ENCODE measurements around the gene CLDN14.

CLDN14 gene

DNA sequence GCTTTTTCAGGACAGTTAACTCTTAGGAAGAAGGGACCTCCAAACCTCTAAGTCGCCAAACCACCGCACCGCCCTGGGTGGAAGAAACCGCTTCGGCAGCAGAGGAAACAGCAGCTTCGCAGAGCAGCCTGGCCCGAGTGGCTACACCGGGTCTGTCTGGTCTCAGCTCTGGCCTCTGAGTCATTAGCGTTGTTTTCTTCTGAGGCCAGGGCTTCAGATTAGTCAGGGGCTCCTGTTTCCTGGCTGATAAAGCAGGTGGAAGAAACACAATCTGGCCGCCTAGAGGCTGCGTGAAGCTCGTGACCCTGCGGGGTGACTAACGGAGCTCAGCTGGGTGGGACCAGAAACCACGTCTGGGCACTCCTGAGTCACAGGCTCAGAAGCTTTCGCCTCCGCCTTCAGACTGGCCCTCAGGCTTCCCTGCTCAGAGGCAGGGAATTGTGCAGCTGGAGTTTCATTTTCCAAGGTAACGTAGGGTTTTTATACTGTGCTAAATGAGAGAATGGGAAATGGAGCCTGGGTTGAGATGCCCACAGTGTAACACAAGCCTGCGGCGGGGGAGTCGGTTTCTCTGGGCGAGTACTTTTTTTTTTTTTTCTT is 49.9 kb downstream of the CLDN14 start:
- DNase-seq: peak; percentile 79 to 83

DNA sequence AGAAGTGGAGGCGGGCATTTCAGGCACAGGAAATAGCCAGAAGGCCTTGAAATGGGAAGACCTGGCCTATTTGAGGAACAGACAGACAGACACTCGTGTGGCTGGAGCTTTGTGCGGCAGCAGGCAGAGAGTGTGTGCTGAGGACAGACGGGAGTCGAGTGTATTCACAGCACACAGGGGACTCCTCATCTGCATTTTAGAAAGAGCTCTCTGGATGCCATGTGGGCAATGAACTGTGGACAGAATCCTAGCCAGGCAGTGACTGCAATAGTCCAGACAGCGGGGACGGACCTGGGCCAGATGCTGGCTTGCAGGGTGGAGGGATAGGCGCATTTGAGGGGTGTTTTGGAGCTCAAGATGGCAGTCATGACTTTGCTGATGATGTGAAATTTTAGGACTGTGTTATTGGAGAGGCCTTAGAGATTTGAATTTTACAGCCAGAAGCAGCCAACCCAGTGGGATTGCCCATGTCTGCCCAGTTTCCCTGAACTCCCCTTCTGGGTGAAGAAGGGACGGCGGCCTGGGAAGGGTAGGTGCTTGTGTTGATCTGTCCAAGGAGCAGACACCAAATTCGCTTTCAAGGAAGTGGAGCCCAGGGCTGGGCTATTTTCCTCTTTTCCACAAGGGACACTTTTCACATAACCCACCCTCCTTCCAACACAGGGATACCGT is 51.0 kb downstream of the CLDN14 start:
- peak in 1 of 2 experiments; percentile 3 for DNase-seq

DNA sequence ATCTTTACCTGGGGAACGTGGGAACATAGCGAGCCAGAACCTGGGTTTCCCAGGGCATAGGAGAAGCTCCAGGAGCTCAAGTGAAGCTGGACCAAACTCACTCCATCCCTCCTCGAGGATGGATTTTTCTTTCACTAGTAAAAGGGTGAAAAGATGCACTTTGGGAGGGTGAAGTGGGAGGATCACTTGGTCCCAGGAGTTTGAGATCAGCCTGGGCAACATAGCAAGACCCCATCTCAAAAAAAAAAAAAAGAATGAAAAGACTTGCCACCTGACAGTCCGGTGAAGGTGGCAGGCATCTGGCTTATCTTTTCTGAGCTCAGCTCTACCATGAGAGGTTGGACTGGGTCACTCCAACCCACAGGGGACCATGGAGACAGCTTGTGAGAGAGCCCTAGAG is 52.4 kb downstream of the CLDN14 start:
- no peak for DNase-seq

DNA sequence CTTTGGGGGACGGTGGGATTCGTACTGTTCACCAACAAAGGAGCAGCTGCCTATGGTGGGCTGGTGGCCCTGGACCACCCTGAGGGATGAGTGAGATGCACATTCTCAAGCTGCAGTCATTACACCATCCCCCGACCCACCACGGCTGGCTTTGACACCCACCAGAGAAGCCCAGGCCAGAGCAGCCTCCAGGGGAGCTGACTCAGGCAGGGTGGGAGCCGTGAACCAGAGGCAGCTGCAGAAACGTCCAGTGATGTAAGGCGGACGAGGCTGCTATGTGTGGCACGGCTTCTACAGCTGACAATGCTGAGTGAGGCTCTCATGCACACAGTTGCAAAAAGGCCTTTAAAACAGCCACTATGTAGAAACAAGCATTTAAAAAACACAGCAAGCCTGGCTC is 54.6 kb downstream of the CLDN14 start:
- DNase-seq: no peak

DNA sequence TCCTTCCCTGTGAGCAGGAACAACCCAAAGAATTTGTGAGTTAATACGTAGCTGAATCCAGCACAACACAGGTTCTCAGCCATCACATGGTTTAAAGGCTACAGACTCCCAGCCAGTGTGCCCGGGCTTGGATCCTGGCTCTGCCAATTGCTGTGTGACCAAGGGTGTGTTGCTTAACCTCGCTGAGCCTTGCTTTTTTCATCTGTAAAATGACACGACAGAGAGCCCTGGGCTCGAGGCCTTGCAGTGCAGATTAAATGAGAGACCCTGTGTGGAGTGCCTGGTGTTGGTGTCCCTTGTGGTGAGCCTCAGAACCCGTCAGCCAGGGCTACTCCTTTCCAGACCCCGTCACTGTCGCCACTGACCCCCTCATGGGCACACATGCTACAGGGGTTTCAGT is 55.3 kb downstream of the CLDN14 start:
- DNase-seq: no peak

DNA sequence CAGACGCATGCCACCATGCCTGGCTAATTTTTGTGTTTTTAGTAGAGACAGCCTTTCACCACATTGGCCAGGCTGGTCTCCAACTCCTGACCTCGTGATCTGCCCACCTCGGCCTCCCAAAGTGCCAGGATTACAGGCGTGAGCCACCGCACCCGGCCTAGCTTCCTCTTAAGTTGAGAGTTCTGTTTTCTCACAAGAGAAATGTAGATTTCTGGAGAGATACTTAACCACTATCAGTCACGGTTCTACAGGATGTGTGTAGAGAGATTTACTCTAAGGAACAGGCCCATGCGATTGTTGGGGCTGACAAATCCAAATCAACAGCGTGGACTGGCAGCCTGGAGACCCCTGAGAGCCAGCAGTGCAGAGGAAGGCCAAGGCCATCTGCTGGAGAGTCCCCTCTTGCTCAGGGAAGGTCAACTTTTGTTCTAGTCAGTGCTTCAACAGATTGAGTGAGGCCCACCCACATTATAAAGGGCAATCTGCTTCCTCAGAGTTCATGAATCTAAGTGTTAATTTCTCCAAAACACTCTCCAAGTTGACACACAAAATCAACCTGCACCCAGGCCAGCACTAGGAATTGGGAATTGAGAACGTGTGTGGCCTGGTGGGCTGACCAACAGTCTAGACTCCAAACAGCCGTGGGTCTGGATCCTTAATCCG is 56.0 kb downstream of the CLDN14 start:
- no peak for DNase-seq

DNA sequence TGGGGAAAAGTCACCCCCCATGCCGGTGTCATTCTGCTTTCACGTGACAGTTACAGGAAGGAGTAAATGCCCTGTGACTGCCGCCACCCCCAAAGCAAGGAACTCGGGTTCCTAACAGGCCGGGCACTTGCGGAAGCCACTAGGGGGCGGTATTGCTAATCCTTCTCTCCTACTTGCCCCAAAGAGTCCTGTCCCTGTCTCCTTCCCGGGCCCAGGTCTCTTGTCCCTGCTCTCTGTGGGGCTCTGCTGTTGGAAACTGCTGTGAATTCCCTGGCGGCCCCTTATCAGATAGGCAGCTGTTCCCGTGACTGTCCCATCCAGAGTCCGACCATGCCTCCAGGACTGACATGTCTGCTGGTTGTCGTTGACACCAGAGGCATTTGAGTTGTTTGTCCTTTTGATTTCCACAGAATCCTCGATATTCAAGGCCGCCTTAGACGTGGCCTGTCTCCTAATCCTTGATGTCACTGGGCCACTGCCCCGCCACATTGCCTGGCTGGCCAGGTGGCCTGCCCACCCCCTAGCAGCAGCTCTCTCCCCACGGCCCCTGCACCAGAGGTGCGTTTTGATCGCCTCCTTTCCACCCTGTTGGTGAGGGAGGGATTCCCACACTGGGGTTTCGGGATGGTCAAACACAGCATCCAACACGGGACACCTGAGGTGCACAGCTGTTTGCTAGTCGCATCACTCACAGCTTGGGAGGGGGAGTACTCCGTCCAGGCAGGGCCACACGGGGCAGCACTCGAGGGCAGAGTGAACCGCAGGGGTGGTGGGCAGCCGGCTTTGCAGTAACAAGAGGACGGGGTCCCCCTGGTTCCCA is 57.4 kb downstream of the CLDN14 start:
- DNase-seq: peak; percentile 68 to 79

DNA sequence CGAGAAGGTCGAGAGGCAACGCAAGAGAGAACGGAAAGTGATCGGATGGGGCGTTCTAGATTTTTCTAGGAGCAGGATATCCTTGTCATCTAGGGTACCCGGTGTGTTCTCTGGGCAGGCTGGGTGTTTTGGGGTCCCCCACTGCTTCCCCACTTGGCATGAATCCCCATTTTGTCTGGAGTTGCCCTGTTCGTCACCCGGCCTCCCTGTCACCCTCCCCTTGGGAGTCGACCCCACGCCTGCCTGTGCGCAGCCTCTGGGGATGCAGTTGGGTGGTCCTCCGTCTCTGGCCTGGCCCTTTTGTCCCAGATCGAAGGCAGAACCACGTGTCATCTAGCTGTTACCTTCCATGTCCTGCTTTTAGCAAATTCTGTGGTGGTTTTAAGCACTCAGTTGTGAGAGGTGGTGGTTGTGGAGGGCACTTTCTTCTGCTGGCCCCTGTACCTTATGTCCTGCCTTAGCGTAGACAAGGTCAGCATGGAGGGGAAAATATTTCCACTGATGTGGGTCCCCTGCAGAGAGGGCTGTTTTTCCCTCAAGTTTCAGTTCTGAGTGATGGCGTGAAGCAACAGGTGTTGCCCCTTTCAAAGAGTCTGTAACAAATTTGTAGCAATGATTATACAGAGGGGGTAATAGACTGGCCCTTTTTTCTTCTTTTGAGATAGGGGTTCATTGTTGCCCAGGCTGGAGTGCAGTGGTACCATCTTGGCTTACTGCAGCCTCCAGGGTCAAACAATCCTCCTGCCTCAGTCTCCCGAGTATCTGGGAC is 59.2 kb downstream of the CLDN14 start:
- no peak for DNase-seq

DNA sequence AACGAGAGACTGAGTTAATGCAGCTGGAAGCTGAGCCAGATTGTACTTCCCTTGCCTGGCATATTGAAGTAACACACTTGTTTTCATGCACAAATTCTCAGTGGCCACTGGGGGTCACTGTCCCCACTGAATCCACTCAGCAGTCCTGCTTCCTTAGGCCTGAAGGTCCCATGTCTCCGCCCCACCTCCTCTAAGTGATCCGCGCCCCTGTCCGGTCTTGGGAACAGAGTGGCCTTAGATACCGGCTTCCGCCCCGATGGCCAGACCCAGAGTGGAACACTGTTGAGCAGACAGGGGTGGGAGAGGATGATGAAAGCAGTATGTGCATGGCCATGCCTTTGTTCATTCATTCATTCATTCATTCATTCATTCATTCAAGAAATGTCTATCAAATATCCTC is 59.9 kb downstream of the CLDN14 start:
- DNase-seq: peak; percentile 80 to 86

DNA sequence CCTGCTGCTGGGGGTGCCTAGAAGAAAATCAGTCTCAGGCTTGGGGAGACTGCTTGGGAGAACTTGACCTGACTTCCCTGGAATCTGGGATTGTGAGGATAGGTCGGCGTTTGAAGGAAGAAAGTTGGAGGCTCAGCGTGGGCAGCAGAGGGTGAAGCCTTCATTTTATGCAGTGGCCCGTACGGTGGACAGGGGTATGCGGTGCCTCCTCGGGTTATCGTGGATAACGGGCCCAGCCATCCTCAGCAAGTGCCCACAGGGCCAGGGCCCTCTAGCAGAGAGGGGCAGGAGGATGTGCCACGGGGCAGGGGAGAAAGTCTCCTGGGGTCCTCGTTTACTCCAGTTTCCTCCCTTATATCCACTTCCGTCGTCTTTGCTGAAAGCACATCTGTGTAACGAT is 60.7 kb downstream of the CLDN14 start:
- DNase-seq: no peak

DNA sequence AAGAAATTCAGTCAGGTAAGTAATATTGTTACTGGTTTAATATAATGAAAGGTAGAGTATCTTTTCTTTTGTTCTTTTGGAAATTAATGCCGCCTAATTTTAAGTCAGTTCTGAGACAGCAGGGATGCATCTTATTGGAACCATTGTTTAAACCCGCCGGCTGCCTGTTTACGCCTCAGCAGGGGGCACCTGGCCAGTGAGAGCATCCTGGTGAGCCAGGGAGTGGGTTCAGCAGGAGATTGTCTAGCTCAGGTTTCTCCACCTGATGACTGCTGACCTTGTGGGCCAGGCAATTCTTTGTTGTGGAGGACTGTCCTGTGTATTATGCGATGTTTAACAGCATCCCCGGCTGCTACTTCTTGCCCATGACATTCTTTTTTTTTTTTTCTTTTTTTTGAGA is 64.5 kb downstream of the CLDN14 start:
- DNase-seq: no peak

DNA sequence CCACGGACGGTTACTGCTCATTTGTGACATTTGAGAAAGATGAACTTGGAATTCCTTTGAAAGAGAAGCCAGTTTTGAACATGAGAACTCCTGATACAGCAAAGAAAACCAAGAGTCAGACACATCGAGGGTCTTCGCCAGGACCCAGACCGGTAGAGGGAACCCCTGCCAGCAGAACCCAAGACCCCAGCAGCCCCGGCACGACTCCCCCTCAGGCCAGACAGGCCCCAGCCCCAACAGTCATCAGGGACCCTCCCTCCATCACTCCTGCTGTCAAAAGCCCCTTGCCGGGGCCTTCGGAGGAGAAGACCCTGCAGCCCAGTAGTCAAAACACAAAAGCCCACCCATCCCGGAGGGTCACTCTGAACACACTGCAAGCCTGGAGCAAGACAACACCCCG is 67.0 kb downstream of the CLDN14 start:
- DNase-seq: no peak

DNA sequence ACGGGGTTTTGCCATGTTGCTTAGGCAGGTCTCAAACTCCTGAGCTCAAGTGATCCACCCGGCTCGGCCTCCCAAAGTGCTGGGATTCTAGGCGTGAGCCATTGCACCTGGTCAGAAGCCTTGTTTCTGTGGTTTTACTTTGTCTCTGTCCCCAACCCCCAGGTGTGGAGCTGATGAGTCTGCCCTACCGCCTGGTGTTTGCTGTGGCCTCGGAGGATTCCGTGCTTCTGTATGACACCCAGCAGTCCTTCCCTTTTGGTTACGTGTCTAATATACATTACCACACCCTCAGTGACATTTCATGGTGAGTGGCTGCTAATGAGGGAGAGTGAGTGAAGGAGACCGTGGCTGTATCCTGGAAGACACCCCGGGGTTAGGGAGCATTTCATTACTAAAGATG is 68.6 kb downstream of the CLDN14 start:
- no peak for DNase-seq

All from Kasumi-1 (cell line).